GM12892 (cell line): ENCODE measurements around the gene KCNIP4.

Experiments
- DNase-seq: peaks from one replicate; pipeline ENCODE4 v3.0.0; 2011; ENCODE audit not compliant: insufficient read length
- FAIRE-seq: peaks from 2 replicates; lab custom pipeline; 2011; peaks lifted over from hg19 to GRCh38; lab: Jason Lieb, UNC
- POLR2A ChIP-seq: IDR thresholded peaks from 2 replicates; pipeline ENCODE4 v1.6.1; 2011; ENCODE audit warnings: low read depth, low read length, control low read depth
- POLR2AphosphoS5 ChIP-seq: IDR thresholded peaks from 2 replicates; pipeline ENCODE4 v1.6.1; 2011; ENCODE audit warnings: low read depth, low read length, control low read depth
- TAF1 ChIP-seq: IDR thresholded peaks from 2 replicates; pipeline ENCODE4 v1.6.1; 2011; ENCODE audit warnings: low read depth, mild to moderate bottlenecking, control low read depth, low read length, borderline replicate concordance

The KCNIP4 gene

GRCh38 chr4:21742326-21742725 is 206.2 kb downstream of the KCNIP4 start:
- DNase-seq (no peak), FAIRE-seq (no peak)
- no peak for TF ChIP-seq POLR2A
- TF ChIP-seq POLR2AphosphoS5, result no peak
- TF ChIP-seq TAF1, result no peak

GRCh38 chr4:21738821-21739220 is 209.8 kb downstream of the KCNIP4 start:
- no peak for TF ChIP-seq TAF1
- no peak for TF ChIP-seq POLR2AphosphoS5
- no peak for TF ChIP-seq POLR2A
- DNase-seq, result no peak
- FAIRE-seq, result no peak

GRCh38 chr4:21735866-21736265 is 212.7 kb downstream of the KCNIP4 start:
- FAIRE-seq, result no peak
- DNase-seq, result no peak
- no peak for TF ChIP-seq POLR2A
- TF ChIP-seq TAF1, result no peak
- TF ChIP-seq POLR2AphosphoS5, result no peak

GRCh38 chr4:21733894-21734630 is 214.5 kb downstream of the KCNIP4 start:
- DNase-seq, result no peak
- no peak for TF ChIP-seq POLR2A
- FAIRE-seq, result no peak

GRCh38 chr4:21728304-21728703 is 220.3 kb downstream of the KCNIP4 start:
- no peak for DNase-seq
- no peak for FAIRE-seq
- TF ChIP-seq TAF1 (no peak), POLR2A (no peak), POLR2AphosphoS5 (no peak)

GRCh38 chr4:21726255-21726815 is 222.2 kb downstream of the KCNIP4 start:
- no peak for FAIRE-seq

GRCh38 chr4:21722157-21722839 is 226.3 kb downstream of the KCNIP4 start:
- no peak for FAIRE-seq
- no peak for DNase-seq
- no peak for TF ChIP-seq TAF1
- TF ChIP-seq POLR2A, result no peak
- TF ChIP-seq POLR2AphosphoS5, result no peak

More at GRCh38 chr4:21726255-21726815, 222.2 kb downstream of the KCNIP4 start:
- TF ChIP-seq POLR2A (no peak), POLR2AphosphoS5 (no peak), TAF1 (no peak)
- DNase-seq, result no peak

GRCh38 chr4:21716531-21716930 is 232.0 kb downstream of the KCNIP4 start:
- FAIRE-seq (no peak), DNase-seq (no peak)
- TF ChIP-seq POLR2A (no peak), TAF1 (no peak), POLR2AphosphoS5 (no peak)

- no peak for DNase-seq
- no peak for FAIRE-seq
Observed at GRCh38 chr4:21710179-21710835, 238.3 kb downstream of the KCNIP4 start.

GRCh38 chr4:21709761-21710160 is 238.8 kb downstream of the KCNIP4 start:
- no peak for TF ChIP-seq POLR2AphosphoS5
- TF ChIP-seq TAF1, result no peak
- TF ChIP-seq POLR2A, result no peak
- no peak for FAIRE-seq
- no peak for DNase-seq

More at GRCh38 chr4:21710179-21710835, 238.3 kb downstream of the KCNIP4 start:
- TF ChIP-seq POLR2A (no peak), TAF1 (no peak), POLR2AphosphoS5 (no peak)

- TF ChIP-seq POLR2A (no peak), POLR2AphosphoS5 (no peak), TAF1 (no peak)
- FAIRE-seq (no peak), DNase-seq (no peak)
Observed at GRCh38 chr4:21709031-21709430, 239.5 kb downstream of the KCNIP4 start.
